K562 (cell line): ENCODE measurements around the gene OR51B2. TPM values are rescaled to one million over a fixed set of nuclear protein-coding genes. Genes with fewer than 3 reads are reported as not detected.

ENCODE experiments used
- ARID3A ChIP-seq: IDR thresholded peaks from 2 replicates; pipeline ENCODE4 v1.6.1; 2012; ENCODE audit warnings: low read depth, low read length, improper control_type of control experiment, borderline replicate concordance
- C11orf30 ChIP-seq: fragments of 450-650 bp; IDR thresholded peaks from 2 replicates; pipeline ENCODE4 v1.6.1; 2016; ENCODE audit warnings: low read depth, mild to moderate bottlenecking
- CCAR2 ChIP-seq: fragments of 200-400 bp; formaldehyde crosslinking; IDR thresholded peaks from 2 replicates; pipeline ENCODE4 v1.6.1; 2017; ENCODE audit warnings: mild to moderate bottlenecking, low read depth, low read length
- CHD2 ChIP-seq: IDR thresholded peaks from 2 replicates; pipeline ENCODE4 v1.6.1; 2011; ENCODE audit warnings: low read depth, low read length
- CUX1 ChIP-seq: fragments of 200-800 bp; sonication (Bioruptor generic); IDR thresholded peaks from 2 replicates; pipeline ENCODE4 v1.6.1; 2016; ENCODE audit warnings: missing genetic modification characterization, missing compliant biosample characterization
- DPF2 ChIP-seq: fragments of 450-650 bp; IDR thresholded peaks from 2 replicates; pipeline ENCODE4 v1.6.1; 2016
- KLF1 ChIP-seq: fragments of 450-650 bp; IDR thresholded peaks from 2 replicates; pipeline ENCODE4 v1.6.1; 2016; ENCODE audit warnings: missing genetic modification characterization, missing compliant biosample characterization
- MED1 ChIP-seq: sonication (generic); formaldehyde crosslinking; IDR thresholded peaks from 2 replicates; pipeline ENCODE4 v1.8.1; 2023; ENCODE audit warnings: missing genetic modification reagents, borderline replicate concordance
- NFE2 ChIP-seq: IDR thresholded peaks from 2 replicates; pipeline ENCODE4 v1.6.1; 2014; ENCODE audit warnings: antibody characterized with exemption, low read depth
- NR2C2 ChIP-seq, 2 experiments: fragments of 200-800 bp in 1 of 2; sonication (Bioruptor generic) in 1 of 2; sonication (generic) in 1 of 2; formaldehyde crosslinking in 1 of 2; IDR thresholded peaks; 2 replicates each; pipeline versions ENCODE4 v1.6.1 to v1.8.0; 2016 to 2022; ENCODE audit warnings: mild to moderate bottlenecking in 1 of 2, missing compliant biosample characterization in 1 of 2, missing genetic modification characterization in 1 of 2, missing genetic modification reagents in 1 of 2
- PCBP2 ChIP-seq: fragments of 200-400 bp; formaldehyde crosslinking; IDR thresholded peaks from 2 replicates; pipeline ENCODE4 v1.6.1; 2018; ENCODE audit warnings: low read length, low read depth, mild to moderate bottlenecking, moderate library complexity; ENCODE audit not compliant: poor library complexity, severe bottlenecking
- PKNOX1 ChIP-seq: fragments of 450-650 bp; IDR thresholded peaks from 2 replicates; pipeline ENCODE4 v1.6.1; 2016
- RCOR1 ChIP-seq, 2 experiments: IDR thresholded peaks; 2 replicates each; pipeline ENCODE4 v1.6.1; 2012; ENCODE audit warnings: low read depth in 2 of 2, low read length in 2 of 2, borderline replicate concordance in 1 of 2, improper control_type of control experiment in 1 of 2
- RNF2 ChIP-seq: sonication (generic); IDR thresholded peaks from 2 replicates; pipeline ENCODE4 v1.6.1; 2016
- SAP30 ChIP-seq: fragments of 200-600 bp; sonication (generic); IDR thresholded peaks from 2 replicates; pipeline ENCODE4 v1.6.1; 2012; ENCODE audit warnings: borderline replicate concordance, low read depth, mild to moderate bottlenecking, moderate library complexity, low read length, control low read depth, inconsistent platforms; ENCODE audit not compliant: insufficient read depth, poor library complexity, severe bottlenecking
- SMAD4 ChIP-seq: fragments of 250-450 bp; sonication (Bioruptor Pico); conservative IDR thresholded peaks from 2 replicates; pipeline ENCODE4 v1.8.0; 2021; ENCODE audit warnings: inconsistent platforms, mild to moderate bottlenecking, moderate library complexity
- TAL1 ChIP-seq: fragments of 450-650 bp; IDR thresholded peaks from 2 replicates; pipeline ENCODE4 v1.6.1; 2016; ENCODE audit warnings: mild to moderate bottlenecking
- TFAP4 ChIP-seq: sonication (generic); formaldehyde crosslinking; IDR thresholded peaks from 2 replicates; pipeline ENCODE4 v1.8.0; 2022; ENCODE audit warnings: missing genetic modification reagents, mild to moderate bottlenecking, moderate library complexity, borderline replicate concordance
- ZKSCAN1 ChIP-seq: fragments of 150-350 bp; IDR thresholded peaks from 2 replicates; pipeline ENCODE4 v1.6.1; 2016; ENCODE audit warnings: low read depth, low read length
- polyA plus RNA-seq, 8 experiments: library from polyadenylated mRNA; depleted of rRNA in 4 of 8; stranded (reverse) in 5 of 8; unstranded in 3 of 8; fragments of >200 nt; fragmentation: Nextera tagmentation in 2 of 8; fragmentation: Illumina TruSeq in 1 of 8; extraction: Ambion mirVana in 2 of 8; extraction: Trizol in 1 of 8; gene quantifications; 2 replicates each; pipeline versions ENCODE4 v1.2.1 to v1.2.3, GENCODE V29; 2011 to 2014; ENCODE audit warnings: inconsistent platforms in 1 of 8, missing spikeins in 1 of 8
- total RNA-seq, 7 experiments: library from RNA; depleted of rRNA in 6 of 7; stranded (reverse); fragments of >200 nt in 6 of 7; fragmentation: Illumina TruSeq in 2 of 7; extraction: Trizol in 2 of 7; gene quantifications; 2 replicates each; pipeline versions ENCODE4 v1.2.1 to v1.2.3, GENCODE V29; 2011 to 2021; ENCODE audit warnings: low replicate concordance in 1 of 7

Gene OR51B2
- total and polyA plus RNA-seq, 9 of the 15 experiments (the other 6 are each of a cell fraction or from before 2014, with no cell fraction given): 0.38 to 6.6 (median 4.0) TPM

GRCh38 chr11:5284637-5285036, 39.5 kb downstream of the OR51B2 start (continued):
- TF ChIP-seq CUX1 (CRISPR knock-in tag): 0 out of 2 replicates have a peak, but pooled peaks have one; percentile 44
- peak; percentile 73 for TF ChIP-seq ZKSCAN1
- TF ChIP-seq DPF2: peak; percentile 73
- TF ChIP-seq RNF2: peak; percentile 20; the same call in 1 of the 2 replicates
- TF ChIP-seq SMAD4: 0 out of 2 replicates have a peak, but pooled peaks have one; percentile 64
- no peak for TF ChIP-seq CCAR2
- TF ChIP-seq CHD2: peak; percentile 27; the same call in 1 of the 2 replicates
- no peak for TF ChIP-seq PCBP2
- peak; percentile 89; the same call in 1 of the 2 replicates for TF ChIP-seq TAL1
- TF ChIP-seq ARID3A: 0 out of 2 replicates have a peak, but pooled peaks have one; percentile 43
- no peak for TF ChIP-seq MED1 (CRISPR knock-in tag)
- 0 out of 2 replicates have a peak, but pooled peaks have one; percentile 14 for TF ChIP-seq PKNOX1
- no peak for TF ChIP-seq SAP30
- TF ChIP-seq C11orf30: 0 out of 2 replicates have a peak, but pooled peaks have one; percentile 29
- TF ChIP-seq KLF1 (tag): peak; percentile 35; the same call in 1 of the 2 replicates
- TF ChIP-seq TFAP4 (CRISPR knock-in tag): peak; percentile 70; the same call in 1 of the 2 replicates
- peak; percentile 35; the same call in 1 of the 2 replicates for TF ChIP-seq NFE2
- no peak for TF ChIP-seq NR2C2 (CRISPR knock-in tag; IDR thresholded peaks at IDR 0.05)
- TF ChIP-seq NR2C2 (tag; IDR thresholded peaks at IDR 0.05): 0 out of 2 replicates have a peak, but pooled peaks have one; percentile 18
- TF ChIP-seq RCOR1 (IDR thresholded peaks at IDR 0.05; ENCODE audit: borderline replicate concordance in 1 of 2, low read depth in 2 of 2, low read length in 2 of 2): peak in 1 of 2 experiments; percentile 71; a peak in 3 of 4 replicates
